Spinal cord (tissue), 10 donors: ENCODE measurements around the gene GNG5. TPM values are rescaled to one million over a fixed set of nuclear protein-coding genes. Genes with fewer than 3 reads are reported as not detected.

Experiments
- DNase-seq, 6 donors: peaks; one replicate each; pipeline versions ENCODE4 v3.0.0 to v3.0.0-alpha.2; 2013 to 2015; ENCODE audit warnings: low spot score in 6 of 6, low read depth in 4 of 6
- H3K27ac ChIP-seq: one replicate; pipeline ENCODE4 v1.5.1; 2013; ENCODE audit warnings: low read depth, low read length, control low read depth
- H3K27me3 ChIP-seq: one replicate; pipeline ENCODE4 v1.6.1; 2013; ENCODE audit warnings: low read length; ENCODE audit not compliant: control insufficient read depth, insufficient read depth
- H3K36me3 ChIP-seq: one replicate; pipeline ENCODE4 v1.6.1; 2013; ENCODE audit warnings: low read length; ENCODE audit not compliant: control insufficient read depth, insufficient read depth
- H3K4me1 ChIP-seq: one replicate; pipeline ENCODE4 v1.6.1; 2013; ENCODE audit warnings: low read length; ENCODE audit not compliant: control insufficient read depth, insufficient read depth
- H3K4me3 ChIP-seq: one replicate; pipeline ENCODE4 v1.5.1; 2013; ENCODE audit warnings: low read depth, low read length, control low read depth
- H3K9me3 ChIP-seq: one replicate; pipeline ENCODE4 v1.6.1; 2013; ENCODE audit warnings: low read length; ENCODE audit not compliant: control insufficient read depth, insufficient read depth
- WGBS: methylation state at CpG from one replicate; pipeline ENCODE4 v1.1.5; 2013; ENCODE audit warnings: missing lambda C conversion rate; ENCODE audit not compliant: insufficient coverage; 5-methylcytosine and 5-hydroxymethylcytosine counted together
- polyA plus RNA-seq, 2 donors: library from polyadenylated mRNA; unstranded; fragments of 120-200 nt; gene quantifications; one replicate each; pipeline ENCODE4 v1.2.1, GENCODE V29; 2013; ENCODE audit not compliant: insufficient read length in 2 of 2
- total RNA-seq, 2 donors: library from RNA; depleted of rRNA in 1 of 2; stranded (reverse); fragments of 120-200 nt in 1 of 2; fragments of >200 nt in 1 of 2; gene quantifications; one replicate each; pipeline versions ENCODE4 v1.2.3 to v1.2.4, GENCODE V29; 2013 to 2014
- donor health status: healthy.

The GNG5 gene
- total and polyA plus RNA-seq, 4 donors = 13.6 to 93.1 (median 59.9) TPM

GRCh38 chr1:84496498-84496897, 9.9 kb downstream of the GNG5 start:
- peaks cover 17% of the 10 kb centered on the region for H3K36me3 ChIP-seq
- no peak for DNase-seq
- H3K27me3 ChIP-seq = no peaks in the 10 kb centered on the region
- no CpG with 5 or more reads among the region's 3 CpGs for WGBS
- H3K27ac ChIP-seq = no peak overlapping the region
- H3K9me3 ChIP-seq = no peaks in the 10 kb centered on the region
- no peak overlapping the region for H3K4me3 ChIP-seq
- no peaks in the 10 kb centered on the region for H3K4me1 ChIP-seq

GRCh38 chr1:84493747-84494146, 12.6 kb downstream of the GNG5 start:
- Histone ChIP-seq H3K4me1 (no peaks in the 10 kb centered on the region), H3K27ac (no peak overlapping the region), H3K9me3 (no peaks in the 10 kb centered on the region), H3K4me3 (no peak overlapping the region), H3K36me3 (peaks cover 21% of the 10 kb centered on the region), H3K27me3 (no peaks in the 10 kb centered on the region)
- WGBS = no CpG with 5 or more reads among the region's 1 CpG
- no peak for DNase-seq

DNA sequence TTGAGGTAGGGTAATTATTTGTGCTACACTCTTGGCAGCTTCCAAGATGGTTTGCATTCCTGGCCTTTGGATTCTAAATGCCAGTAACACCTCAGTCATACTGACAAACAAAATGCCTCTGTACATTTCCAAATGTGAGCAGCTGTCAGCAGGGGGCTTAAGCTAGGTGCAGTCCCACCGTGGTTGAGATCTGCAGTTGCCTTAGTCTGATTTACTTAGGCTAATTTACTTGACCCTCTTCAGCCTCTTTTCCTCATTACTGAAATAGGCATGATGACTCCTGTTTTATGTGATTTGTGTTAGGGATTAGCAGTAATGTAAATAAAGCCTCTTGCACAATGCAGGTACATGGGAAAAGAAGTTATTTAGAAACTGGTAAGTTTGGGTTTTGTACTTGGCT, 13.7 kb downstream of the GNG5 start:
- Histone ChIP-seq H3K4me3 (no peak overlapping the region), H3K27ac (no peak overlapping the region), H3K9me3 (no peaks in the 10 kb centered on the region), H3K27me3 (no peaks in the 10 kb centered on the region), H3K36me3 (peaks cover 21% of the 10 kb centered on the region), H3K4me1 (no peaks in the 10 kb centered on the region)
- DNase-seq = no peak
- no CpG with 5 or more reads among the region's 1 CpG for WGBS

DNA sequence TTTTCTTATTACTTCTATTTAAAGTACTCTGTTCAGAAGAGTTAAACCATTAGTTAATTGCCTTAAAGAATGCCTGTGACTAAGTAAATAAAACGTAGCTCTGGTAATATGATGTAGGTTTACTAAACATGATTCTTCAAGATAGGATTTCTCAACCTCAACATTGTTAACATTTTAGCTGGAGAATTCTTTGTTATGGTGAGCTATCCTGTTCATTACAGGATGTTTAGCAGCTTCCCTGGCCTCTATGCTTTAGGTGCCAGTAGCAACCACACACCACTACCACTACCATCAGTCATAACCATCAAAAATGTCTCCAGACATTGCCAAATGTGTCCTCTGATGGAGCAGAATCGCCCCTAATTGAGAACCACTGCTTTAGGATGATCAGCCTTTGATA, 16.6 kb downstream of the GNG5 start:
- H3K36me3 ChIP-seq = peaks cover 14% of the 10 kb centered on the region
- WGBS = no CpG with 5 or more reads among the region's 2 CpGs
- no peaks in the 10 kb centered on the region for H3K4me1 ChIP-seq
- DNase-seq = no peak
- no peak overlapping the region for H3K27ac ChIP-seq
- no peaks in the 10 kb centered on the region for H3K27me3 ChIP-seq
- H3K9me3 ChIP-seq = no peaks in the 10 kb centered on the region
- no peak overlapping the region for H3K4me3 ChIP-seq

- H3K27ac ChIP-seq = no peak overlapping the region
- H3K27me3 ChIP-seq = no peaks in the 10 kb centered on the region
- DNase-seq = no peak
- WGBS = no CpG with 5 or more reads among the region's 3 CpGs
- peaks cover 16% of the 10 kb centered on the region for H3K36me3 ChIP-seq
- no peaks in the 10 kb centered on the region for H3K9me3 ChIP-seq
- no peaks in the 10 kb centered on the region for H3K4me1 ChIP-seq
- no peak overlapping the region for H3K4me3 ChIP-seq
These were observed 18.3 kb downstream of the GNG5 start for GRCh38 chr1:84488107-84488506.

DNA sequence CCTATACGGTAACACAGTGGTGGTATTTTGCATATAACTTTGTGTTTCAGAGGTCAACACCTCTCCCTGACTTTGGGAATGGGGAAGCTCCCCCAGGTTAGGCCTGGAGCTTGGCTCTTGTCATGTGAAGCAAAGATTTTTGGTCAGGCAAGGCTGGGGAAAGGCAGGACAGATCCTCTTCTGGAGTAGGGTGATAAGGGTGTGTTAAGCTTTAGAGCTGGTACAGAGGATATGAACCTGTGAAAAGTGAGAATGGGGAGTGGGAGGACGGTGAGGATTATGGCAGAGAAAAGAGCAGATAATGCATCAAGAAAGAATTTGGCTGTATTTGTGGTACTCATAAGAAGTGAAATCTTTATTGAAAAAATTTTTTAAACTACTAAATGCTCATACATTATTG, 25.1 kb downstream of the GNG5 start:
- WGBS = 83% methylated on average over 1 of the region's 2 CpGs

DNA sequence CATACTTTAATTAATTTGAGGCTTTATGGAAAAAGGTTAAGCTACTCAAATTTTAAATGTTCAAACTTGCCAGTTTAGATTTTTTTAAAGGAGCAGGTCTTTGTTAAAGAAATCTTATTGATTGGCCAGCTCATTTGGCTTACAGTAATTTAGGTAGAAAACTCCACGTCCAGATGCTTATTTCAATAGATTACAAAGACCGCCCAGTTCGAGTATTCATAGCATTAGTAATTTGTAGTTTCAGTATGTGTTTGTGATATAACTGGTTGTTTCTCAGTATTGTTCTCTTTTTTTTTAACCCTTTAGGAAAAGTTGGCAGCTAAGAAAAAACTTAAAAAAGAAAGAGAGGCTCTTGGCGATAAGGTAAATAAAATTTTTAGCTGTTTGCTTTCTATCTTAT, 25.7 kb downstream of the GNG5 start:
- Histone ChIP-seq H3K4me3 (no peak overlapping the region), H3K27ac (no peak overlapping the region), H3K27me3 (peaks cover 14% of the 10 kb centered on the region), H3K9me3 (peaks cover 2% of the 10 kb centered on the region), H3K4me1 (peaks cover 4% of the 10 kb centered on the region), H3K36me3 (peaks cover 8% of the 10 kb centered on the region)
- no peak for DNase-seq
- WGBS = no CpG with 5 or more reads among the region's 4 CpGs

More for the DNA sequence above, 25.1 kb downstream of the GNG5 start:
- H3K36me3 ChIP-seq = peaks cover 8% of the 10 kb centered on the region
- H3K9me3 ChIP-seq = peaks cover 2% of the 10 kb centered on the region
- H3K27ac ChIP-seq = no peak overlapping the region
- peaks cover 14% of the 10 kb centered on the region for H3K27me3 ChIP-seq
- no peak for DNase-seq
- H3K4me1 ChIP-seq = peaks cover 4% of the 10 kb centered on the region
- H3K4me3 ChIP-seq = no peak overlapping the region

DNA sequence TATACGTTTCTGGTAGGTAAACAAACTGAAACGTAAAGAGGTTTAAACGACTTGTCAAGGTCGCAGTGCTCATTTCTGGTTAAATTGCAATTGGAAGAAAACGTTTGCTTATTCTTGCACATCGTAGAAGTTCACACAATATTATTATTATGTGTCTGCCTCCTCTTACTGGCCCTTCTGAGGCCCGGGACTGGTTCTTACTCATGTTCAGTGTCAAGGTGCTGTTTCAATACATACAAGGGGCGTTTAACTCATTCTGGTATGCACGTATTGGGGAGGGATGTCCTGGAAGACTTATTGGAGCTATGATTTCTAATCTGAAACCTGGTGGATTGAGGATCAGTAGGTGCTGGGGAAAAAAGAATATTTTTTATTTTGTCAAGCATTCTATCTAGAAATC, 26.4 kb downstream of the GNG5 start:
- Histone ChIP-seq H3K4me1 (peaks cover 4% of the 10 kb centered on the region), H3K9me3 (peaks cover 2% of the 10 kb centered on the region), H3K27me3 (peaks cover 16% of the 10 kb centered on the region), H3K36me3 (peaks cover 8% of the 10 kb centered on the region), H3K4me3 (peak overlapping the region; percentile 89), H3K27ac (no peak overlapping the region)
- no CpG with 5 or more reads among the region's 9 CpGs for WGBS
- DNase-seq = no peak

- H3K4me1 ChIP-seq = peaks cover 4% of the 10 kb centered on the region
- peaks cover 4% of the 10 kb centered on the region for H3K36me3 ChIP-seq
- H3K4me3 ChIP-seq = peak within 1 kb of the TSS; percentile 89
- H3K27me3 ChIP-seq = peaks cover 16% of the 10 kb centered on the region
- peak within 1 kb of the TSS; percentile 87 for H3K27ac ChIP-seq
- 6% methylated on average over 47 of the region's 51 CpGs for WGBS
- peaks cover 2% of the 10 kb centered on the region for H3K9me3 ChIP-seq
- peak; percentile 78 to 97 (median 84) for DNase-seq
These were observed 27.2 kb downstream of the GNG5 start, which contains the start of gene RPF1 for GRCh38 chr1:84478876-84479868. TSS of gene RPF1 (plus strand) at chr1:84479266. CDS start at chr1:84479282, 16 bp downstream.

- Histone ChIP-seq H3K27me3 (peaks cover 24% of the 10 kb centered on the region), H3K27ac (no peak overlapping the region), H3K36me3 (no peaks in the 10 kb centered on the region), H3K4me3 (no peak overlapping the region), H3K9me3 (peaks cover 2% of the 10 kb centered on the region), H3K4me1 (peaks cover 4% of the 10 kb centered on the region)
- no CpG with 5 or more reads among the region's 1 CpG for WGBS
- no peak for DNase-seq
These were observed 30.2 kb downstream of the GNG5 start for GRCh38 chr1:84476225-84476624.
